HG02943 (cell line): ENCODE measurements around the gene CBFA2T3.

Source experiments
- ATAC-seq: cut with Tn5 transposase; IDR thresholded peaks from one replicate; pipeline ENCODE4 v1.9.1; 2021; ENCODE audit warnings: mild to moderate bottlenecking, low read depth, moderate library complexity; ENCODE audit not compliant: unreplicated experiment

The CBFA2T3 gene

GRCh38 chr16:88848557-88848956, 128.4 kb downstream of the CBFA2T3 start:
- ATAC-seq: no peak

GRCh38 chr16:88847654-88848053, 129.4 kb downstream of the CBFA2T3 start:
- no peak for ATAC-seq

GRCh38 chr16:88846088-88846487, 130.9 kb downstream of the CBFA2T3 start:
- ATAC-seq: no peak

GRCh38 chr16:88844419-88845036, 132.5 kb downstream of the CBFA2T3 start:
- no peak for ATAC-seq

- no peak for ATAC-seq
Measured at GRCh38 chr16:88843256-88843655, 133.8 kb downstream of the CBFA2T3 start.

- no peak for ATAC-seq
Measured at GRCh38 chr16:88842806-88843205, 134.2 kb downstream of the CBFA2T3 start.

GRCh38 chr16:88842308-88842756, 134.7 kb downstream of the CBFA2T3 start:
- ATAC-seq: no peak

- ATAC-seq: no peak
Measured at GRCh38 chr16:88841521-88842307, 135.3 kb downstream of the CBFA2T3 start.

- no peak for ATAC-seq
Measured at GRCh38 chr16:88840600-88841215, 136.3 kb downstream of the CBFA2T3 start.

- ATAC-seq: no peak
Measured at GRCh38 chr16:88839745-88840599, 137.0 kb downstream of the CBFA2T3 start.

- ATAC-seq: no peak
Measured at GRCh38 chr16:88839026-88839529, 137.9 kb downstream of the CBFA2T3 start.

GRCh38 chr16:88838566-88838965, 138.4 kb downstream of the CBFA2T3 start:
- ATAC-seq: no peak

GRCh38 chr16:88837806-88838205, 139.2 kb downstream of the CBFA2T3 start:
- ATAC-seq: no peak

- ATAC-seq: no peak
Measured at GRCh38 chr16:88836791-88837190, 140.2 kb downstream of the CBFA2T3 start.

- ATAC-seq: no peak
Measured at GRCh38 chr16:88835818-88836217, 141.2 kb downstream of the CBFA2T3 start.

- no peak for ATAC-seq
Measured at GRCh38 chr16:88835383-88835782, 141.6 kb downstream of the CBFA2T3 start.

- no peak for ATAC-seq
Measured at GRCh38 chr16:88834670-88835069, 142.3 kb downstream of the CBFA2T3 start.

GRCh38 chr16:88833086-88833485, 143.9 kb downstream of the CBFA2T3 start:
- no peak for ATAC-seq

- no peak for ATAC-seq
Measured at GRCh38 chr16:88831838-88832237, 145.2 kb downstream of the CBFA2T3 start.

- ATAC-seq: no peak
Measured at GRCh38 chr16:88830783-88831182, 146.2 kb downstream of the CBFA2T3 start.
